HL-60 (cell line): ENCODE measurements around the gene AGPAT3.

Experiments
- DNase-seq, 2 experiments: peaks; one replicate each; pipeline ENCODE4 v3.0.0-alpha.2; 2010 to 2020; ENCODE audit warnings: low read depth in 1 of 2, low spot score in 1 of 2
- H3K27ac ChIP-seq: fragments of 250-450 bp; sonication (Bioruptor Pico); replicated peaks from 2 replicates; pipeline ENCODE4 v1.5.1; 2020; ENCODE audit warnings: mild to moderate bottlenecking, moderate library complexity
- H3K27me3 ChIP-seq: fragments of 250-450 bp; sonication (Bioruptor Pico); 2 replicates; pipeline ENCODE4 v1.5.1; 2021; ENCODE audit warnings: mild to moderate bottlenecking, moderate library complexity; ENCODE audit not compliant: insufficient read depth, poor library complexity, severe bottlenecking
- H3K4me3 ChIP-seq: replicated peaks from 2 replicates; pipeline ENCODE4 v1.5.1; 2011; ENCODE audit warnings: mild to moderate bottlenecking, control low read depth, low read length; ENCODE audit not compliant: insufficient read depth
- CTCF ChIP-seq: IDR thresholded peaks from one replicate; pipeline ENCODE4 v1.5.1; 2011; ENCODE audit warnings: low read length, control low read depth, inconsistent platforms; ENCODE audit not compliant: insufficient read depth
- GABPA ChIP-seq: IDR thresholded peaks from 2 replicates; pipeline ENCODE4 v1.6.1; 2012; ENCODE audit warnings: low read depth
- POLR2AphosphoS5 ChIP-seq: IDR thresholded peaks from 2 replicates; pipeline ENCODE4 v1.6.1; 2012; ENCODE audit warnings: low read depth
- SPI1 ChIP-seq: IDR thresholded peaks from 2 replicates; pipeline ENCODE4 v1.6.1; 2012; ENCODE audit warnings: low read depth, mild to moderate bottlenecking, borderline replicate concordance
- TF ChIP-seq, protein P1 (sequence below): IDR thresholded peaks from 2 replicates; pipeline ENCODE4 v1.6.1; 2012; ENCODE audit warnings: low read depth; ENCODE audit not compliant: insufficient replicate concordance

The AGPAT3 gene

DNA sequence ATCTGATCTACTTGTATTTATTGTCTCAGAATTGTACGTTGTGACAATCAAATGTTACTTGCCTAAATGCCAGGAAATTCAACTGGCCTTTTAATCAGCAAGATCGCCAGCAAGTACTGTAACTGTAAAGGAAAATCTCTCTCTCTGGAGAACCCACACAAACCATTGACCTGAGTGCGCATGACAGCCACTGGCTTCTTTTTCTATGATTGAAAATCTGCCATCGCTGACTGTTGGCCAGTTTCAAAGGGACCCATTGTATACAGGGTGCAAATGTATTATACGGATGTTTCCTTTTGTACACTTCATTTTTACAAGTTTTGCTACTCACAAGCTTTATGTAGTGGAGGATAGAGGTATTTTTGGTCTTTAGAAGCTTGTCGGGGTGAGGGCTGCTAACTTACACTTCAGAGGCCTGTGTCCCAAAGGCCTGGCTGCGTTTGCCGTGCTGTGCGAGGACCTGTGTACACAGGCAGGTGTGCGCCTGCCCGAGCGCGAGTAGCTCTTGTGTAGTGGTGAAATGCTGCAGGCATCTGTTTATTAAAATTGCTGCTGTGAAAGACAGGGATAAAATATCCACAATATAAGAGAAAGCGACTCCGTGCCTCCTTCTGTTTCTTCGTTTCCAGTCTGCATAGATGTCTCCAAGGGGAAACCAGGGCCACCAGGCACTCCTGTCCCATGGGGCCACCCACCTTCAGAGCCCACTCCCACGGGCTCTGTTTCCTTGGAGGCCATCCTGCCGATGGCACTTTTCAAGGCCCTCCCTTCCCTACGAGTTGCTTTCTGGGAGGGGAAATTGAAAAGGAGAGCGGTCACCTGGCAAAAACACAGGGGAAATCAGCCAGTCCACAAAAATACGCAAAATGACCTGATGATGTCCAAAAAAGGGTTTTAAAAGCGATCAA, 121.8 kb downstream of the AGPAT3 start:
- H3K4me3 ChIP-seq, result no peak overlapping the region
- TF ChIP-seq POLR2AphosphoS5 (no peak), SPI1 (no peak), GABPA (no peak), CTCF (no peak)
- TF ChIP-seq, protein P1, sequence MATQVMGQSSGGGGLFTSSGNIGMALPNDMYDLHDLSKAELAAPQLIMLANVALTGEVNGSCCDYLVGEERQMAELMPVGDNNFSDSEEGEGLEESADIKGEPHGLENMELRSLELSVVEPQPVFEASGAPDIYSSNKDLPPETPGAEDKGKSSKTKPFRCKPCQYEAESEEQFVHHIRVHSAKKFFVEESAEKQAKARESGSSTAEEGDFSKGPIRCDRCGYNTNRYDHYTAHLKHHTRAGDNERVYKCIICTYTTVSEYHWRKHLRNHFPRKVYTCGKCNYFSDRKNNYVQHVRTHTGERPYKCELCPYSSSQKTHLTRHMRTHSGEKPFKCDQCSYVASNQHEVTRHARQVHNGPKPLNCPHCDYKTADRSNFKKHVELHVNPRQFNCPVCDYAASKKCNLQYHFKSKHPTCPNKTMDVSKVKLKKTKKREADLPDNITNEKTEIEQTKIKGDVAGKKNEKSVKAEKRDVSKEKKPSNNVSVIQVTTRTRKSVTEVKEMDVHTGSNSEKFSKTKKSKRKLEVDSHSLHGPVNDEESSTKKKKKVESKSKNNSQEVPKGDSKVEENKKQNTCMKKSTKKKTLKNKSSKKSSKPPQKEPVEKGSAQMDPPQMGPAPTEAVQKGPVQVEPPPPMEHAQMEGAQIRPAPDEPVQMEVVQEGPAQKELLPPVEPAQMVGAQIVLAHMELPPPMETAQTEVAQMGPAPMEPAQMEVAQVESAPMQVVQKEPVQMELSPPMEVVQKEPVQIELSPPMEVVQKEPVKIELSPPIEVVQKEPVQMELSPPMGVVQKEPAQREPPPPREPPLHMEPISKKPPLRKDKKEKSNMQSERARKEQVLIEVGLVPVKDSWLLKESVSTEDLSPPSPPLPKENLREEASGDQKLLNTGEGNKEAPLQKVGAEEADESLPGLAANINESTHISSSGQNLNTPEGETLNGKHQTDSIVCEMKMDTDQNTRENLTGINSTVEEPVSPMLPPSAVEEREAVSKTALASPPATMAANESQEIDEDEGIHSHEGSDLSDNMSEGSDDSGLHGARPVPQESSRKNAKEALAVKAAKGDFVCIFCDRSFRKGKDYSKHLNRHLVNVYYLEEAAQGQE, result no peak
- H3K27me3 ChIP-seq, result no peaks in the 10 kb centered on the region
- H3K27ac ChIP-seq, result no peak overlapping the region
- DNase-seq, result no peak

- H3K27ac ChIP-seq, result no peak overlapping the region
- TF ChIP-seq CTCF, result no peak
- no peak for TF ChIP-seq SPI1
- TF ChIP-seq, protein P1, result no peak
- no peak for TF ChIP-seq POLR2AphosphoS5
- no peak for TF ChIP-seq GABPA
Measured at GRCh38 chr21:43987509-43987908, 122.5 kb downstream of the AGPAT3 start.

GRCh38 chr21:43988016-43988415, 123.0 kb downstream of the AGPAT3 start:
- DNase-seq, result no peak
- Histone ChIP-seq H3K27ac (no peak overlapping the region), H3K27me3 (no peaks in the 10 kb centered on the region), H3K4me3 (no peak overlapping the region)
- TF ChIP-seq GABPA (no peak), CTCF (no peak), POLR2AphosphoS5 (no peak), SPI1 (no peak)
- TF ChIP-seq, protein P1, result no peak

More at GRCh38 chr21:43987509-43987908, 122.5 kb downstream of the AGPAT3 start:
- no peak overlapping the region for H3K4me3 ChIP-seq
- no peaks in the 10 kb centered on the region for H3K27me3 ChIP-seq
- DNase-seq, result no peak
